ENCODE measurements around the gene SERPING1. TPM values are rescaled to one million over a fixed set of nuclear protein-coding genes. Genes with fewer than 3 reads are reported as not detected.
A peak's percentile ranks its signal among the peaks of the same experiment; 100 is the strongest.

Gene SERPING1
- total RNA-seq, 1 donor from 2014 or later = 46.0 TPM

DNA sequence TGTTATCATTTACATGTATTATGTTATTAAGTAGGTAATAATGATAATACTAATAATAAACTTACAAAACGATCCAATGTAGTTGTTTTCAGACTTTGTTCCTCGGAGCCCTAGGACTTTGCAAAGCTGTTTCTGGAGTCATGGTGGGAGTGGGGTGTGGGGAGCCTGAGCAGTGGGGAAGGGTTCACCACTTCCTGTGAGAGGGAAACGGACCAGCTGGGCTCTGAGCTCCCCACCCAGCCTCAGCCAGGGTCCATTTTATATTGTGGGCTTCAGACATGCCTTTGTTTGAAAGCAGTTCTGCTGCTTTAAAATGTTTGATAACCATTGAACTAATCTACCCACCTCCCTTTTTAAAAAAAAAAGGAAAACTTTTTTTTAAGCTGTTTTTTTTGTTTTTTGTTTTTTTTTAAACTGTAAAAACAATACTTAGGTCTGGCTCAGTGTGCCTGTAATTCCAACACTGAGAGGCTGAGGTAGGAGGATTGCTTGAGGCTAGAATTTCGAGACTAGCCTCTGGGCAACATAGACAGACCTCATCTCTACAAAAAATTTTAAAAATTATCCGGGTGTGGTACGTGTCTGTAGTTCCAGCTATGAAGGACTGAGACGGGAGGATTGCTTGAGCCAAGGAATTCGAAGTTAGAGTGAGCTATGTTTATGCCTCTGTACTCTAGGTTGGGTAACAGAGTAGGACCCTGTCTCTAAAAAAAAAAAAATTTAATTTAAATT is 7.0 kb downstream of the SERPING1 start:
- H3K9me3 Mint-ChIP-seq = no peaks in the 10 kb centered on the region
- no peak overlapping the region for H3K4me3 Mint-ChIP-seq
- no peak for DNase-seq (ENCODE audit: low spot score)
- no peak overlapping the region for H3K27ac ChIP-seq
- peaks cover 11% of the 10 kb centered on the region for H3K4me1 Mint-ChIP-seq
- H3F3A ChIP-seq (ENCODE audit: low read depth) = peaks cover 5% of the 10 kb centered on the region
- H3K4me1 ChIP-seq = peaks cover 4% of the 10 kb centered on the region
- no peaks in the 10 kb centered on the region for H3K9me3 ChIP-seq (ENCODE audit: low read depth)
- H3K9ac ChIP-seq = no peak overlapping the region
- H3K4me3 ChIP-seq = no peak overlapping the region
- H3K27me3 ChIP-seq = no peaks in the 10 kb centered on the region
- H3K4me2 ChIP-seq = no peak overlapping the region
- TF ChIP-seq EZH2 (IDR thresholded peaks at IDR 0.05) = no peak
- no peak for TF ChIP-seq EZH2phosphoT487 (IDR thresholded peaks at IDR 0.05)
- TF ChIP-seq, protein P1, sequence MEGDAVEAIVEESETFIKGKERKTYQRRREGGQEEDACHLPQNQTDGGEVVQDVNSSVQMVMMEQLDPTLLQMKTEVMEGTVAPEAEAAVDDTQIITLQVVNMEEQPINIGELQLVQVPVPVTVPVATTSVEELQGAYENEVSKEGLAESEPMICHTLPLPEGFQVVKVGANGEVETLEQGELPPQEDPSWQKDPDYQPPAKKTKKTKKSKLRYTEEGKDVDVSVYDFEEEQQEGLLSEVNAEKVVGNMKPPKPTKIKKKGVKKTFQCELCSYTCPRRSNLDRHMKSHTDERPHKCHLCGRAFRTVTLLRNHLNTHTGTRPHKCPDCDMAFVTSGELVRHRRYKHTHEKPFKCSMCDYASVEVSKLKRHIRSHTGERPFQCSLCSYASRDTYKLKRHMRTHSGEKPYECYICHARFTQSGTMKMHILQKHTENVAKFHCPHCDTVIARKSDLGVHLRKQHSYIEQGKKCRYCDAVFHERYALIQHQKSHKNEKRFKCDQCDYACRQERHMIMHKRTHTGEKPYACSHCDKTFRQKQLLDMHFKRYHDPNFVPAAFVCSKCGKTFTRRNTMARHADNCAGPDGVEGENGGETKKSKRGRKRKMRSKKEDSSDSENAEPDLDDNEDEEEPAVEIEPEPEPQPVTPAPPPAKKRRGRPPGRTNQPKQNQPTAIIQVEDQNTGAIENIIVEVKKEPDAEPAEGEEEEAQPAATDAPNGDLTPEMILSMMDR (IDR thresholded peaks at IDR 0.05) = no peak
- no peak overlapping the region for H3K27ac Mint-ChIP-seq
- no peak overlapping the region for H2AFZ ChIP-seq (replicated peaks)
- H3K79me2 ChIP-seq (ENCODE audit: low read depth) = peaks cover 8% of the 10 kb centered on the region
- no peaks in the 10 kb centered on the region for H4K20me1 ChIP-seq (ENCODE audit: low read depth)
- peaks cover 27% of the 10 kb centered on the region for H3K36me3 Mint-ChIP-seq
- peaks cover 8% of the 10 kb centered on the region for H3K27me3 Mint-ChIP-seq (ENCODE audit: insufficient read depth, low read depth)
- peaks cover 3% of the 10 kb centered on the region for H3K36me3 ChIP-seq

DNA sequence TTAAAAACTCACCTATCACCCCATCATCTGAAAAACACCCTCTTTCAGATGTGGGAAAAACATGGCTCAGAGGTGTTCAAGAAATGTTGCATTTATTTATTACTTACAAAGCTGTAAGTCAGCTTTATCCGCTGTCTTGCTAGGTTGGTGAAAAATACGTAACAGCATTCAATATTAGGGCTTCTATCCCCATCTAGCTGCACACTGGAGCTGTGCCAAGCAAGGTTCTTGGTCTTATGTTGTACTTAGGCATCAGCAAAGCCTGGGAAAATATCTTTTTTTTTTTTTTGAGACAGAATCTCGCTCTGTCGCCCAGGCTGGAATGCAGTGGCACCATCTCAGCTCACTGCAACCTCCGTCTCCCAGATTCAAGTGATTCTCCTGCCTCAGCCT is 7.5 kb downstream of the SERPING1 start:
- H3K4me2 ChIP-seq = no peak overlapping the region
- H3K79me2 ChIP-seq (ENCODE audit: low read depth) = peaks cover 2% of the 10 kb centered on the region
- H3K27me3 Mint-ChIP-seq (ENCODE audit: insufficient read depth, low read depth) = peaks cover 4% of the 10 kb centered on the region
- no peak for DNase-seq (ENCODE audit: low spot score)
- no peak overlapping the region for H3K4me3 ChIP-seq
- H3K27me3 ChIP-seq = no peaks in the 10 kb centered on the region
- H3K9ac ChIP-seq = no peak overlapping the region
- no peaks in the 10 kb centered on the region for H3K9me3 Mint-ChIP-seq
- H3K4me3 Mint-ChIP-seq = no peak overlapping the region
- H3K36me3 ChIP-seq = peaks cover 3% of the 10 kb centered on the region
- TF ChIP-seq, protein P1 (IDR thresholded peaks at IDR 0.05) = peak; percentile 24
- no peak for TF ChIP-seq EZH2 (IDR thresholded peaks at IDR 0.05)
- no peak overlapping the region for H2AFZ ChIP-seq (replicated peaks)
- no peaks in the 10 kb centered on the region for H4K20me1 ChIP-seq (ENCODE audit: low read depth)
- peaks cover 6% of the 10 kb centered on the region for H3K4me1 Mint-ChIP-seq
- H3K9me3 ChIP-seq (ENCODE audit: low read depth) = no peaks in the 10 kb centered on the region
- peaks cover 23% of the 10 kb centered on the region for H3K36me3 Mint-ChIP-seq
- H3F3A ChIP-seq (ENCODE audit: low read depth) = no peaks in the 10 kb centered on the region
- no peak overlapping the region for H3K27ac Mint-ChIP-seq
- H3K27ac ChIP-seq = no peak overlapping the region
- no peaks in the 10 kb centered on the region for H3K4me1 ChIP-seq

DNA sequence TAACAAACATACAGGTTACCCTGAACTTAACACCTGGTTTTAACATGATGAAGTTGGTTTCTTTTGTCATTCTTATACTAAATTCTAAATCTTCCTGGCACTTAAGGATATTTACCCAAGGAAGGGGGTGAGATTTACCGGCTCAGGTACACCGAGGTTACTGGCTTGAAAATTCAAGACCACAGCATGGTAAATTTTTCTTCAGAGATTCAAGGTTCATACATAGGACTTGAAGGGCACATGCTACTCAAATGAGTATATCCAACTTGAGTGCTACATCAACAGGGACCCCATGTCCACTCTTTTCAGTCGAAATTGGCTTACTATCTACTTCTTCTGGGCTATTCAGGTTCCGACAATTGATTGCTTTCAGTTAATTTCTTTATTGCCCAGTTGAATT is 12.7 kb downstream of the SERPING1 start:
- Histone ChIP-seq H3K27ac (no peak overlapping the region), H2AFZ (replicated peaks) (no peak overlapping the region), H3K4me1 (no peaks in the 10 kb centered on the region), H3F3A (ENCODE audit: low read depth) (no peaks in the 10 kb centered on the region), H3K9ac (no peak overlapping the region), H4K20me1 (ENCODE audit: low read depth) (no peaks in the 10 kb centered on the region), H3K4me3 (no peak overlapping the region), H3K27me3 (no peaks in the 10 kb centered on the region), H3K79me2 (ENCODE audit: low read depth) (no peaks in the 10 kb centered on the region), H3K4me2 (no peak overlapping the region), H3K9me3 (ENCODE audit: low read depth) (no peaks in the 10 kb centered on the region), H3K36me3 (peaks cover 3% of the 10 kb centered on the region)
- no peak for DNase-seq (ENCODE audit: low spot score)
- TF ChIP-seq, protein P1 (IDR thresholded peaks at IDR 0.05) = no peak
- TF ChIP-seq EZH2phosphoT487 (IDR thresholded peaks at IDR 0.05) (no peak), EZH2 (IDR thresholded peaks at IDR 0.05) (no peak)
- Mint-ChIP-seq H3K4me3 (no peak overlapping the region), H3K9me3 (no peaks in the 10 kb centered on the region), H3K36me3 (peaks cover 38% of the 10 kb centered on the region), H3K4me1 (no peaks in the 10 kb centered on the region), H3K27me3 (ENCODE audit: insufficient read depth, low read depth) (no peaks in the 10 kb centered on the region), H3K27ac (no peak overlapping the region)
